HepG2 (cell line): ENCODE data around the gene ALG9. TPM values are rescaled to one million over a fixed set of nuclear protein-coding genes. Genes with fewer than 3 reads are reported as not detected.

Experiments
- PCBP1 ChIP-seq: fragments of 200-400 bp; formaldehyde crosslinking; IDR thresholded peaks from 2 replicates; pipeline ENCODE4 v1.6.1; 2017; ENCODE audit warnings: mild to moderate bottlenecking, low read depth, low read length, borderline replicate concordance
- polyA plus RNA-seq, 8 experiments: library from polyadenylated mRNA; depleted of rRNA in 3 of 8; stranded (reverse) in 7 of 8; unstranded in 1 of 8; fragments of >200 nt; fragmentation: Illumina TruSeq in 4 of 8; extraction: Trizol in 4 of 8; gene quantifications; 2 replicates each; pipeline versions ENCODE4 v1.2.1 to v1.2.3, GENCODE V29; 2011 to 2016; ENCODE audit warnings: low read depth in 4 of 8, missing spikeins in 1 of 8, mixed read lengths in 1 of 8; ENCODE audit not compliant: insufficient read depth in 1 of 8
- small RNA-seq, 3 experiments: library from RNA; depleted of rRNA; stranded (forward); fragments of <200 nt; gene quantifications; one replicate each; pipeline ENCODE3, GENCODE V24; 2012; ENCODE audit warnings: low read depth in 2 of 3, low replicate concordance in 1 of 3; ENCODE audit not compliant: insufficient read length in 3 of 3, insufficient read depth in 2 of 3
- total RNA-seq, 5 experiments: library from RNA; depleted of rRNA; stranded (reverse); fragments of >200 nt; fragmentation: Illumina TruSeq; extraction: Trizol; gene quantifications; 2 replicates each; pipeline ENCODE4 v1.2.3, GENCODE V29; 2016; ENCODE audit warnings: low read depth in 1 of 5

The ALG9 gene
- total and polyA plus RNA-seq, 2 of the 13 experiments (the other 11 are each of a cell fraction or from before 2014, with no cell fraction given) = 39.4 to 40.6 TPM

GRCh38 chr11:111736621-111737443 lies 134.5 kb downstream of the ALG9 start (continued):
- no peak for TF ChIP-seq PCBP1

Small RNAs within 50 kb of the gene (small RNA-seq; reads per million reads assigned to genes)
- gene GNG5P3 = 0 reads per million in 3 experiments
- 0 reads per million in 3 experiments for gene RPL37AP8

Other genes starting within 250 kb of the ALG9 start
- gene PPP2R1B, start 105.2 kb downstream of the ALG9 start, total RNA-seq (2016; rRNA removed; fragmentation: Illumina TruSeq; extraction: Trizol) = 56.8 and 93.9 TPM in 2 replicates
- gene PPP2R1B, start 105.2 kb downstream of the ALG9 start, polyA plus RNA-seq (2011; rRNA removed) = 20.9 and 22.1 TPM in 2 replicates
- gene FDXACB1, start 7.6 kb upstream of the ALG9 start, total RNA-seq (2016; rRNA removed; fragmentation: Illumina TruSeq; extraction: Trizol) = 3.4 and 5.5 TPM in 2 replicates
- 1.1 and 1.2 TPM in 2 replicates for gene FDXACB1, start 7.6 kb upstream of the ALG9 start, polyA plus RNA-seq (2011; rRNA removed)
- 22.2 and 23.9 TPM in 2 replicates for gene CFAP68, start 8.0 kb upstream of the ALG9 start, total RNA-seq (2016; rRNA removed; fragmentation: Illumina TruSeq; extraction: Trizol)
- 25.6 and 26.3 TPM in 2 replicates for gene CFAP68, start 8.0 kb upstream of the ALG9 start, polyA plus RNA-seq (2011; rRNA removed)
- gene CRYAB, start 40.2 kb upstream of the ALG9 start, total RNA-seq (2016; rRNA removed; fragmentation: Illumina TruSeq; extraction: Trizol) = 0.55 and 0.69 TPM in 2 replicates
- 0.24 and 1.1 TPM in 2 replicates for gene CRYAB, start 40.2 kb upstream of the ALG9 start, polyA plus RNA-seq (2011; rRNA removed)
- not detected in 2 replicates for gene HSPB2, start 41.2 kb upstream of the ALG9 start, total RNA-seq (2016; rRNA removed; fragmentation: Illumina TruSeq; extraction: Trizol)
- 0.04 TPM in 1 of 2 replicates, not detected in the other for gene HSPB2, start 41.2 kb upstream of the ALG9 start, polyA plus RNA-seq (2011; rRNA removed)
- 7.4 and 10.5 TPM in 2 replicates for gene C11orf52, start 47.3 kb upstream of the ALG9 start, total RNA-seq (2016; rRNA removed; fragmentation: Illumina TruSeq; extraction: Trizol)
- gene C11orf52, start 47.3 kb upstream of the ALG9 start, polyA plus RNA-seq (2011; rRNA removed) = 11.0 and 16.5 TPM in 2 replicates
- gene DIXDC1, start 65.8 kb upstream of the ALG9 start, total RNA-seq (2016; rRNA removed; fragmentation: Illumina TruSeq; extraction: Trizol) = 25.0 and 29.7 TPM in 2 replicates
- gene DIXDC1, start 65.8 kb upstream of the ALG9 start, polyA plus RNA-seq (2011; rRNA removed) = 7.8 and 10.4 TPM in 2 replicates
- 62.2 and 73.2 TPM in 2 replicates for gene DLAT, start 153.8 kb upstream of the ALG9 start, total RNA-seq (2016; rRNA removed; fragmentation: Illumina TruSeq; extraction: Trizol)
- 21.5 and 26.4 TPM in 2 replicates for gene DLAT, start 153.8 kb upstream of the ALG9 start, polyA plus RNA-seq (2011; rRNA removed)
- gene PIH1D2, start 202.4 kb upstream of the ALG9 start, total RNA-seq (2016; rRNA removed; fragmentation: Illumina TruSeq; extraction: Trizol) = 2.7 and 2.8 TPM in 2 replicates
- 0.49 and 0.61 TPM in 2 replicates for gene PIH1D2, start 202.4 kb upstream of the ALG9 start, polyA plus RNA-seq (2011; rRNA removed)
- gene NKAPD1, start 202.7 kb upstream of the ALG9 start, total RNA-seq (2016; rRNA removed; fragmentation: Illumina TruSeq; extraction: Trizol) = 22.5 and 31.8 TPM in 2 replicates
- 8.3 and 11.2 TPM in 2 replicates for gene NKAPD1, start 202.7 kb upstream of the ALG9 start, polyA plus RNA-seq (2011; rRNA removed)
- gene TIMM8B, start 215.2 kb upstream of the ALG9 start, total RNA-seq (2016; rRNA removed; fragmentation: Illumina TruSeq; extraction: Trizol) = 98.3 and 125 TPM in 2 replicates
- gene TIMM8B, start 215.2 kb upstream of the ALG9 start, polyA plus RNA-seq (2011; rRNA removed) = 84.5 and 87.5 TPM in 2 replicates
- gene SDHD, start 215.3 kb upstream of the ALG9 start, total RNA-seq (2016; rRNA removed; fragmentation: Illumina TruSeq; extraction: Trizol) = 123 and 187 TPM in 2 replicates
- 117 and 131 TPM in 2 replicates for gene SDHD, start 215.3 kb upstream of the ALG9 start, polyA plus RNA-seq (2011; rRNA removed)